Stimulated activated CD4-positive, alpha-beta T cell treated with anti-CD3 and anti-CD28 coated beads, TNF-alpha, amount 100 ng/mL, for 48 hours (primary cell): ENCODE data around the gene CRAMP1.

Source experiments
- DNase-seq, 3 donors: peaks; one replicate each; pipeline ENCODE4 v3.0.0-alpha.2; 2020; ENCODE audit warnings: low read depth in 3 of 3

The CRAMP1 gene

DNA sequence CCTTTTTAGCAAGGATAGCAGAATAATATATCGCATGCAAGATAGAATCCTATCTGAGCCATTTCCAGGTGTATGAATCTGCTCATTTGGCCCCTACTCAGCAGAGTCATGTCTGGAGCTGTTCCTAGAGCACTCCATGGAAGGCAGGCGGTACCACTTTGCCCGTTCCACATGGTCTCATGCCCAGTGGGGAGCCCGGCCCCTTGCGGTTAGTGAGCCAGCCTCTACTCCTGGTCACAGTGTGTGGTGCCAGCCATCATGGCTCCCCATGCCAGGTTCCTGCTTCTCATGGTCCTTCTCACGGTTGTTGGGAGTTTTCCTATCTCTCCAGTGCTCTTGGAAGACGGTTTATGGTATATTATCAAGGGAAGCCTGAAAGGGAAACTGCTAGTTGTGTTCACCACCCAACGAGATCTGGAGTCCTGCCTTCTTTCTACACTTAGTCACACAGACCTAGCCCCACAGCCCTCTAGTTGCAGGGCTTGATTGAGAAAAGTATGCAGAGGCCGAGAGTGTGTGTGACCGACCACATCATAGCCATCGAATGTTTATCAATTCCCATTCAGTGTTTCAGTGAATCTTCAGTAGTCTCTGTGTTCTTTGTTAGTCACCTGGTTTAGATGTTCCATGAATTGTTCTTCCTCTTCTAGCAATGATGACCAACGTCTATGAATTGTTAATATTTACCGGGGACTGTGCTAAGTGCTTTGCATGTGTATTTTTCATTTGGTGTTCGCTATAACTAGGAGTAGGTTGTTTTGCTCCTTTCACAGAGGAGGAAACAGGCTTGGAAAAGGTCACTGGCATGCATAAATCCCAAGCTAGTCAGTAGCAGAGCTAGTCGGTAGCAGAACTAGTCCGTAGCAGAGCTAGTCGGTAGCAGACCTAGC is 75.5 kb downstream of the CRAMP1 start:
- no peak for DNase-seq

DNA sequence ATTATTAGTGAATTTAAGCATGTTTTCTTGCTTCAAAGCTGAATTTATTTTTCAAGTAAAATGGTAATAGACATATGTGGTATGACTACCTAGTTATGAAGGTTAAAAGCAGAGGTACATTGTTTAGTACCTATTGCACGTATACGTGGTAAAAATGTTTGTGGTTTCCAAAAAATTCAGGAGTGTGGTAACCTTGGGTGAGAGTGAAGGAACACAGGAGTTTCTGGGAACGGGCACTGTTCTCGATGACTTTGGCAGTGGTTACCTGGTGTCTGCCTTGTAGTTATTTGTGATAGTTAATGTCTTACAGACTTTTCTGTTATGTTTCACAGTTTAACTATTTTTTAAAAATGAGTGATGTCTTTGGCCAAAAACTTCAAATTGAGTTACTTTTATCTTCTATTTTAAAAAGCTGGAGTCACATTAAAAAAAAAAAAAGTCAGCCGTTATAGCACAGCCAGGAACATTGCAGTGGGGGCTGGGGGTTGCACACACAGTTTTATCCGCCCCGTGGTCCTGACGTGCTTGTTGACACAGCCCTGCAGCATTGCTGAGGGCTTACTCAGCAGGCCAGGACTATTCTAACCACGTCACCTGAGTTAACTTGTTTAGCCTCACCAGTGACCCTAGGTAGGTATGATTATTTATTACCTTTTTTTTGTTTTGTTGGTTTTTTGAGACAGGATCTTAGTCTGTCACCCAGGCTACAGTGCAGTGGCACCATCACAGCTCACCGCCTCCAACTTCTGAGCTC is 76.8 kb downstream of the CRAMP1 start:
- DNase-seq: no peak

DNA sequence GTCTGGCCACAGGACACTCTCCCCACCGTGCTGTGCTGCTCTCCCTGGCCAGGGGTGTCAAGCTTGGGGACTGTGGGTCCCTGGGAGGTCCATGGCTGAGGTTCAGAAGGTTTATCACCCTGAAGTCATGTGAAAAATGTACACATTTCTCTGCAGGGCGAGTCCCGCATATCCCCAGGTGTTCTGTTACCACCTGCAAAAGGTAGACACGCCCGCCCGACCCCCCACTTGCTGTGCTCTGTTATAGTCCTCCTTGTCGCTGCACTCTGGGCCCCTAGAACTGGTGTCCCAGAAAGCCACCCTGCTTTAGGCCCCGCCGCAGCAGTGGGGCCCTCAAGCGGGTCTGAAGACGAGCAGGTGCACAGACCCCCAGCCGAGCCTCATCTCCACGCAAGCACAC is 77.7 kb downstream of the CRAMP1 start:
- DNase-seq: no peak

DNA sequence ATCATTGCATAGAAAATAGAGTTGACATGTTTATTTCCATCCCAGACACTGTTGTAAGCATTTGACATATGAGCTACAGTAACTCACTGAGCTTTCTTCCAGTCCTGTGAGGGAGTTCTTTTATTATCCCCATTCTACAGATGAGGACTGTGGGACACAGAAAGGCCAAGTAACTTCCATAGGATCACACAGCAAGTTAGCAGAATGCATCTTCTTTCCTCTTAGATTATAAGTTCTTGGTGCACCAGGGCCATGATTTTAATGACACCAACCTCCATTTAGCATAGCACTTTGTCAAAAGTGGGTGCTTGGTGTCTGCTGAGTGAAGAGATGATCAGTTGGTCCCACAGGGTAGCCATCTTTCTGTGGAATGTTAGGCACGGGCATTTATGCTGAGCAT is 78.7 kb downstream of the CRAMP1 start:
- no peak for DNase-seq

DNA sequence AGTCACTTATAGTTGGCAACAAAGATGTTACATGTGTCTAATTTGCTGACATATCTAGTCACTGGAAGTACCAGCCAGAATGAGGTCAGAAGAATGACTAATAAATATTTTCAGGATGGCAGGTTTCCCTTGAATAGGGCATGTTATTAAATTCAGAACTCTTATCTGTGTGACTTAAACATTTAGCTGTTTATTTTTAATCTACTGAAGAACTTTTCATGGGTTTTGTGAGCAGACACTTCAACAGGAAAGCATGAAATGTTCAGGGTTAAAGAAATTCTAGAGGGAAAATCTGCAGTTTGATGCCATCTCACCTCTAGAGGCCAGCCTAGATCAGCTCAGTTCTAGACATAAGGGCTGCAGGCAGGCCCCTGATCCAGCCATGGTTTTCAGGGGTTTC is 79.1 kb downstream of the CRAMP1 start:
- no peak for DNase-seq

DNA sequence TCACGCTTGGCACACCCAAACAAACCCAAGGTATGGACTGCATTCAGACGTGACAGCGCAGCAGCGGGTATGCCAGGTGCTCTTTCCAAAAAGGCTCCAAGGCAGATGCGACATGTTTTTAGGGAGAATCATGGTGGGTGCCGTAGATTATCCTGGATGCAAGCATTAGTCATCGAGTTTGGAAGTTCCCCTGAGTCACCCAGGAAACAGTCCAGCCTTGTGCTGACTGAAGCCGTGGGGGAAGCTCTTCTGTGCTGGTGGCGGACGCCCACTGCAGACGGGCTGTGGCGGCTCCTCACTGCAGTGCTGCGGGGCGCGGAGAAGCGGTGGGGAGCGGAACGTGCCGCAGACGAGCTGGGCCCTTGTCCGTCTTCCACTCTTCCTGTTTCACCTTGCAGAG is 79.8 kb downstream of the CRAMP1 start:
- DNase-seq: no peak

DNA sequence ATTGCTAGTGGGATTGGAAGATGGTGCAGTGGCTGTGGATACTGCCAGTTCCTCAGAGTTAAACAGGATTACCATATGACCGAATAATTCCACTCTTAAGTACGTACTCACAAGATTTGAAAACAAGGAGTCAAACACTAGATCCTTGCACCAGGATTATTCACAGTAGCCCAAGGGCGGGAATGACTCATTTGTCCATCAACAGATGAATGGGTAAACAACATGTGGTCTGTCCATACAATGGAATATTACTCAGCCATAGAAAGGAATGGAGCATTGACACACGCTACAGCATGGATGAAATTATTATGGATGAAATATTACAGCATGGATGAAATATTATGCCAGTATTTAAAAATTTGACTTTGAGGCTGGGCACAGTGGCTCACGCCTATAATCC is 84.7 kb downstream of the CRAMP1 start:
- no peak for DNase-seq

DNA sequence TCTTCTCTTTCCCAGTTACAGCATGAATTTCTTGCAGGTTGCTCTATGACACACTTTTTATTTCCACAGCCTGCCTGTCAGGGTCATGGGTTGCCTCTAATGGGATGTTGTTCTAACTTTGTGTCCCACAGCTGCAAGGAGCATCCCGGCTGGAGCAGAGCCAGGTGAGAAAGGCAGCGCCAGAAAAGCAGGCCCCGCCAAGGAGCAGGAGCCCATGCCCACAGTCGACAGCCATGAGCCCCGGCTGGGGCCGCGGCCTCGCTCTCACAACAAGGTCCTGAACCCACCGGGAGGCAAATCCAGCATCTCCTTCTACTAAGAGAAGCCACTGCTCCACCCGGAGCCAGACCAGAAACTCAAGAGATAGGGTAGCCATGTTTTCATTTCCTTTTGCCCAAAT is 86.5 kb downstream of the CRAMP1 start:
- no peak for DNase-seq

DNA sequence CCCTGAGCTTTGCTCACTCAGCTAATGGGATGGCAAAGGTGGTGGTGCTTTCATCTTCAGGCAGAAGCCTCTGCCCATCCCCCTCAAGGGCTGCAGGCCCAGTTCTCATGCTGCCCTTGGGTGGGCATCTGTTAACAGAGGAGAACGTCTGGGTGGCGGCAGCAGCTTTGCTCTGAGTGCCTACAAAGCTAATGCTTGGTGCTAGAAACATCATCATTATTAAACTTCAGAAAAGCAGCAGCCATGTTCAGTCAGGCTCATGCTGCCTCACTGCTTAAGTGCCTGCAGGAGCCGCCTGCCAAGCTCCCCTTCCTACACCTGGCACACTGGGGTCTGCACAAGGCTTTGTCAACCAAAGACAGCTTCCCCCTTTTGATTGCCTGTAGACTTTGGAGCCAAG is 88.1 kb downstream of the CRAMP1 start:
- no peak for DNase-seq

DNA sequence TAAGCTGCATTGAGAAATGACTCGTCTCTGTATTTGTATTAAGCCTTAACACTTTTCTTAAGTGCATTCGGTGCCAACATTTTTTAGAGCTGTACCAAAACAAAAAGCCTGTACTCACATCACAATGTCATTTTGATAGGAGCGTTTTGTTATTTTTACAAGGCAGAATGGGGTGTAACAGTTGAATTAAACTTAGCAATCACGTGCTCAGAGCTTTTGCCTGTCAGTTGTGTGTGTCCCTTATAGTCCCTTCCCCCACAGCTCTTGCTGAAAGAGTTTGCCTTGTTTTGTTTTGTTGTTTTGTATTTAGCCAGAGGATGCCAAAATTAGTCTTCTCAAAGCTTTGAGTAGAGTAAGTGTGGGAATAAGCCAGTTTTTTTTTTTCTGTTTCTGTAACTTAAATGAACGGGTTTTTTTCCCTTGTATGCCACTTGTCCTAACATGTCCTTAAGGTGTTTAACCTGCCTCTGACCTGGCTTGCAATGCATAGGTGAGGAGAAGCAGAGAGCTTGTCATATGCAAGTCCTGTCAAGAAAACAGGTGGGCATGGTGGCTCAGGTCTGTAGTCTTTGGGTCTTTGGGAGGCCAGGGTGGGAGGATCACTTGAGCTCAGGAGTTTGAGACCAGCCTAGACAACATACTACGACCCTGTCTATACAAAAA is 89.2 kb downstream of the CRAMP1 start:
- DNase-seq: no peak

DNA sequence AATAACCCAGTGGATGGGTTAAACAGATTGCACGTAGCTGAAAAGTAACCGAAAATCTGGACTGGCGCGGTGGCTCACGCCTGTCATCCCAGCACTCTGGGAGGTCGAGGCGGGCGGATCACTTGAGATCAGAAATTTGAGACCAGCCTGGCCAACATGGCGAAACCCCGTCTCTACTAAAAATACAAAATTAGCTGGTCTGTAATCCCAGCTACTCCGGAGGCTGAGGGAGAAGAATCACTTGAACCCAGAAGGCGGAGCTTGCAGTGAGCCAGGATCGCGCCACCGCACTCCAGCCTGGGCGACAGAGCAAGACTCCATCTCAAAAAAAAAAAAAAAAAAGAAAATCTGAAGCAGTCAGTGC is 93.1 kb downstream of the CRAMP1 start:
- peak in 1 of 3 donors; percentile 24 for DNase-seq

DNA sequence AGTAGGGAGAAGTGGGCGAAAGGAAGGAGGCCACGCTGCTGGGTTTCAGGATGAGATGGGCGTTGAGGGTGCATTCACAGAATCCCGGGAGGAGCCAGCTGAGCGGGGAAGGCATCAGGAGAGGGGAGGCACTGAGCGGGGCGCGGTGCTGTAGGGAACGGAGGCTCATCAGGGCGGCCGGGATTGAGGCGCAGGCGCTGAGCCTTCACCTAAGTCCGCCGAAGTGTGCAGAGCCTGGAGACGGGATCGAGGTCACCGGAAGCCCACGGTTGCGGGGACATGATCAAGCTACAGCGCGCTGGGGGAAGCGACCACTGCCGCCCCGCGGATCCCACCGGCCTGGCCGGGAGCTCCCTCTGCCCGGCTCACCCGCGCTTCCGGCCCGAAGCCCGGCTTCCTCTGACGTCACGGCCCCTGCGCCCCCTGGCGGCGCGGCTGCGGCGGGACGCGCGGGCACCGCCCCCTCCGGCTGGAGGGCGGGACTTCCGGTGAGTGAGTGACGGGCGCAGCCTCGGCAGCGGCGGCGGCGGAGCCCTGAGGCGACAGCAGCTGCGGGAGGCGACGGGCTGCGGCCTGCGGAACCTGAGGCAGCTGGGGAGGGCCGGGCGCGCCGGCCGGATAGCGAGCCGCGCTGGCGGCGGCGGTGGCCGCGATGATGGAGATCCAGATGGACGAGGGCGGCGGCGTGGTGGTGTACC is 93.7 kb downstream of the CRAMP1 start, which contains the start of gene MAPK8IP3:
Gene MAPK8IP3, plus strand, starts transcription at position 508 of the 698 bp plus-strand sequence. Its CDS starts 145 bp downstream, at position 653.
- DNase-seq: peak; percentile 87 to 93 (median 93)

DNA sequence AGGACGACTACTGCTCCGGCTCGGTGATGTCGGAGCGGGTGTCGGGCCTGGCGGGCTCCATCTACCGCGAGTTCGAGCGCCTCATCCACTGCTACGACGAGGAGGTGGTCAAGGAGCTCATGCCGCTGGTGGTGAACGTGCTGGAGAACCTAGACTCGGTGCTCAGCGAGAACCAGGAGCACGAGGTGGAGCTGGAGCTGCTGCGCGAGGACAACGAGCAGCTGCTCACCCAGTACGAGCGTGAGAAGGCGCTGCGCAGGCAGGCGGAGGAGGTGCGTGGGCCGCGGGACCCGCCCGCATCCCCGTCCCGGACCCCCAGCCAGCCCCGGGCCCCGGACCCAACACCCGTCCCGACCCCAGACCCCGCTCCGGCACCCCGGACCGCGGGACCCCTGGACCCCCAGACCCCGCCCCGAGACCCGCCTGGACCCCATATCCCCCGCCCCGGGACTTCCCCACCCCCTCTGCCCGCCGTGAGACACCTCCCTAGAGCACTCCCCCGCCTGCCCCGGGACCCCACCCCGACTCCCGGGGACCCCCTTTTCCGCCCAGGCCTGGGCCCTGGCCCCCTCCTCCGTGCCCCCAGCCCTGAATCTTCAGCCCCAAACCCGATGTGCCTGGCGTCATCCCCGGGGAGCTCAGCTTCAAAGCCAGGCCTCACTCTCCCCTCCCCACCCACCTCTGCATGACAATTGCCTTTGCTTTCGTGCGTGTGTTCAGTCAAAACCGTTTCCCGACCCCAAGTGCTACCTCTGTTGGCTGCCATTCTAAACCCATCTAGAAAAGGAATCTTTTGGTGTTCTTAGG is 94.4 kb downstream of the CRAMP1 start:
- peak in 1 of 3 donors; percentile 46 for DNase-seq

DNA sequence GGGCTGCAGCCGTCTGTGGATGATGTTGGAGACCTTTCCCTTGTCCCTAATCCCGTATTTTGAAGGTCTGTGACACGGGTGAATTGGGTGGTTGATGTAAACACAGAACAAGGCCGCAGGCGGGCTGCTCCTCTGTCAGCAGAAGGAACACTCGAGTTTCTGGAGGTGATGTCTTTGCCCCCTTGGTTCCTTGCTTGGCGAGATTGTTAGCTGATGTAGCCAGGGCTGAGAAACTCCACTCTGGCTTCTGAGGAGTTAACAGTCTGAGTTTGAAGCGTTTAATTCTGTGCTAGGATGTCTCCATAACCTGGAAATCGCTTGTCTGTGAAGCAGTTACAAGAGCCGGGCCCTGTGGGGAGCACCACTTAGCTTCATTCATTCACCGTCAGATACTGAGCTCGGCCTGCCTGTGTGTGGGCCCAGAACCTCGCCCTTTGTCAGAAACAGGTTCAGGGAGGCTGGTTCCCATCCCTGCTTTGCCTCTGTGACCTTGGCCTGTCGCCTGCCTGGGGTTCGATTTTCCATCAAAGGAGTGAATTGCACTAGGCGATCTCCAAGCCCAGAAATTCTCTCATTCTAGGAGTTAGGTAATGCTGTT is 95.1 kb downstream of the CRAMP1 start:
- DNase-seq: no peak

DNA sequence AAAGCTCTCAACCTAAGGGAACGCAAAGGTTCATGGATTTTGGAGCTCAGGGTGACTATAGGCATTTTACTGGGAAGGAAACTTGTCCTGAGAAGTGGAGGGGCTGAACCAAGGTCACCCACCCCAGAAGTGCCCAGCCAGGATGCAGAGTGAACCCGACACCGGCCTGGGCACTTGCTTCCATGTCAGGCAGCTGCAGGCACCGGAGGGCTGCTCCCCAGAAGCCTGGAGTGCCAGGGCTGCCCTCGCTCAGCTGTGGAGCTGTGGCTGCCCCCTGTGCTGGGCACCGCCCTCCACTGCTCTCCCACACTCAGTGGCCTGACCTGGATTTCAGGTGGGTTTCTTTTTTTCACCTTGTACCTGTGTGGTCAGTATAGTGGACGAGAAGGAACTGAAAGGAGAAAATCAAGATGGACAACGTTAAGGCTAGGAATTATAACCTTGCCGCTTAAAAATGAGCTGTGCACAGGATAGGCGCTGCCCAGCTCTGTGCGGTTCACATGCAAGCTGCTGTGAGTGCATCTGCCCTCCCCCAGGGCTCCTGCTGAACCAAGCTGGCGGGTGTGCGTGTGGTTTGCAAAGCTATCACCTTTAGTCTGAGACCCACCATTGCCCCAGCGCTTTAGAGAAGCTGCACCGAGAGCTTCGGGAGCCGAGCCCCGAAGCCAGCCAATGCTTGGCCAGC is 96.1 kb downstream of the CRAMP1 start:
- DNase-seq: no peak

DNA sequence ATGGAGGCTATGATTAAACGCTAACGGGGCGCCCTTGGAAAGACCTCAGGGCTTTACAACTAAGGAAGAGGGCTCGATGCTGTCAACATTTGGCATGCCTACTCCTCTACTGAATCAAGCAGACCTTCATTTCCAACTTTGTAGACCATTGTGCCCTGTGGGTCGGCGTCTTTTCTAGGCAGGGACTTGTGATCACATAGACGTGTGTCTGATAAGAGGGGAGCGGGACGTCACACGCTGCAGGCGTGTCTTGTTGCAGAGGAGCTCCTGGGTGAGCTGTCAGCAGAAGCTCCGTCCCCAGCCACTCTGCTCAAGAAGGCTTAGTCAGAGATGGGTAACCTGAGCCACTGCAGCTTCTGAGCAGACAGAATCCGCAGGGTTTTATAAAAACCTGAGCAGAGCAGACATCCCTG is 96.6 kb downstream of the CRAMP1 start:
- no peak for DNase-seq

DNA sequence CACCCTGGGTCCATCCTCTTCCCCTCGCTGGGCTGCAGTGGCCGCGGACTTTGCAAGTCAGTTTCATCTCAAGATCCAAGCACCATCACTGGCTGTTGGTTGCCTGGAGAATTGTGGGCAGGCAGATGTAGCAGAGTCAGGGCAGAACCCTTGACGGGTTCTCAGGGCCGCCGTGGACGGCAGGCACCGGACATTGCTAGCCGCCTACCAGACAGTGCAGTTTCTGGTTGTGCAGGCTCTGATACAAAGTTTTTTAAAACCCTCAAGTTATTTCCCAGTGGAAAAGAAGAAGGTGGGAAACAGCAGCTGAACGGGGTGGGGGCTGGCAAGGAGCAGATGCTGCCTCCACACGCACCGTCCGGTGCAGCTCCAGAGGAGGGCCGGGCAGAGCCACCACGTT is 97.2 kb downstream of the CRAMP1 start:
- DNase-seq: no peak

DNA sequence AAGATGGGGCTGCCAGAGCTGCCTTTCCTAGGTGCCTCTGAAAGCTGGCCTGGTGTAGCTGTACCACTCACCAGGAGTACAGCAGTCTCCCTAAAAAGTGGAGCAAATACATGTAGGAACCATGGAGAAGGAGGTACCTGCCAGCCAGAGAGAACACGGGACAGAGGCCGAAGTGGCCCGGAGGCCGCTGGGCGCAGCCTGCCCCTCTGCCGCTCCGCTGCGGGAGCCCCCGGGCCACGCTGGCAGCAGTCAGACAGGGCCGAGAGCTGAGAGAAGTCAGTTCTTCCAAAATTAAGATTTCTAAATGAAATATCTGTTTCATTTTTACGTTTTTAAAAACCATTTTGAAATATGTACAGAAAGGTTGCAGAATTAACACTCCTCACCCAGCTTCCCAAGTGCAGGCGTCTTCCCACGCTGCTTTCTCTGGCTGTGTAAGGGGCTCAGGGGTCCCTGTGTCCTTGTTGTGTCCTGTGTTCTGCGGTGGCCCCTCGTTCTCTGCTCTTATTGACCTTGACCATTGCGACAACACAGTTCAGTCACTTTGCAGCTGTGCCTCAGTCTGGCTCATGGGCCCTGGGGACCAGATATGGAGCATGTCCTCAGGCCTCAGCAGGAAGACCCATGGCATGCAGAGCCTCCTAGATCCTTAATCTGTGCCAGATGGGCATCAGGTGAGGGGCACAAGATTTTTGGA is 98.8 kb downstream of the CRAMP1 start:
- DNase-seq: no peak

DNA sequence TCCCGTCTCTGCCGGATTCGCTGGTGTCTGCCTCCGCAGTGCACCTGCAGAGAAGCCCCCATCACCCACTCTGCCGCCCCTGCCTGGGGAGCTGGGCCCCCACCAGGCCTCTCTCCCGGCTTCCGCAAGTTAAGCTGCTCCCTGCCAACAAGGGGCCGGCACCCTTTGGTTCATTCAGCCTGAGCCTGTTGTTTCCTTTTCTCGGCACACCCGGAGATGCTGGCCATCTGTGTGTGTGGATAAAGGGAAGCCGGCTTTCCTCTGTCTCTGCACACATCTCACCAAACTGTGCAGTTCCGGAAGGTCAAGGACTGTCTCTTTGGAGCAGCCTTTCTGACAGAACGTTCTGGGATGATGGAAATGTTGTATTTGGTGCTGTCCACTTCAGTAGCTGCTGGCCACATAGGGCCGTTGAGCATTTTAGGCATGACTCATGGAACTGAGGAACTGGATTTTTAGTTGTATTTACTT is 100.7 kb downstream of the CRAMP1 start:
- no peak for DNase-seq
